ENCODE measurements around the gene CPTP. TPM values are rescaled to one million over a fixed set of nuclear protein-coding genes. Genes with fewer than 3 reads are reported as not detected.

CPTP gene
- total and polyA plus RNA-seq, 10 of the 15 experiments (the other 5 are each of a cell fraction or from before 2014, with no cell fraction given) = 0.06 to 24.3 (median 10.0) TPM

GRCh38 chr1:1335283-1335682 is 10.7 kb downstream of the CPTP start:
- intact Hi-C loops (cut with micrococcal nuclease; ENCODE audit: unreplicated experiment) = no loop called here
- Histone ChIP-seq H3K4me3 (no peak overlapping the region), H3K9ac (ENCODE audit: control insufficient read depth, insufficient read depth, low read length) (no peak overlapping the region), H3K9me3 (replicated peaks; ENCODE audit: control insufficient read depth, insufficient read depth, low read length) (no peaks in the 10 kb centered on the region), H4K20me1 (ENCODE audit: control insufficient read depth, insufficient read depth) (no peaks in the 10 kb centered on the region), H3K79me2 (ENCODE audit: control insufficient read depth, insufficient read depth, low read length) (no peaks in the 10 kb centered on the region), H2AFZ (ENCODE audit: control insufficient read depth, low read depth, low read length) (no peak overlapping the region), H3K27ac (ENCODE audit: control insufficient read depth, insufficient read depth) (no peak overlapping the region), H3K36me3 (ENCODE audit: control insufficient read depth in 2 of 2, insufficient read depth in 2 of 2, low read length in 1 of 2) (peaks cover 0 to 2% of the 10 kb centered on the region in 2 experiments; a peak in 3 of 4 replicates), H3K4me1 (ENCODE audit: control insufficient read depth, insufficient read depth, low read length) (no peaks in the 10 kb centered on the region), H3K27me3 (replicated peaks in 1 of 2; ENCODE audit: control insufficient read depth in 2 of 2, insufficient read depth in 2 of 2, low read length in 1 of 2) (no peaks in the 10 kb centered on the region), H3K4me2 (ENCODE audit: control insufficient read depth, insufficient read depth) (no peak overlapping the region)
- in situ Hi-C loops (cut with MboI) = no loop called here
- POLR2A ChIA-PET = no interaction called here
- SMC1A ChIA-PET (ENCODE audit: uncharacterized antibody, unreplicated experiment) = no interaction called here
- TSS peak; percentile 49 for BruUV-seq (replicated peaks)
- CTCF ChIA-PET = no interaction called here
- RAD21 ChIA-PET (ENCODE audit: unreplicated experiment) = no interaction called here
- DNase-seq (ENCODE audit: low read depth, low spot score) (no peak), ATAC-seq (no peak), FAIRE-seq (no peak)
- WGBS (ENCODE audit: insufficient coverage, insufficient replicate concordance, low lambda C conversion rate, missing lambda C conversion rate) = 89% methylated on average over 16 of the region's 16 CpGs
- TF ChIP-seq CBX3 (IDR thresholded peaks at IDR 0.05; ENCODE audit: borderline replicate concordance, low read depth) (no peak), BACH1 (IDR thresholded peaks at IDR 0.05; ENCODE audit: borderline replicate concordance) (no peak), BCL3 (IDR thresholded peaks at IDR 0.05; ENCODE audit: borderline replicate concordance, insufficient read depth, low read depth, low read length, poor library complexity, severe bottlenecking) (no peak), POLR2AphosphoS5 (IDR thresholded peaks at IDR 0.05; ENCODE audit: low read length) (no peak), RCOR1 (conservative IDR thresholded peaks at IDR 0.05; ENCODE audit: low read depth, low read length) (no peak), IKZF1 (conservative IDR thresholded peaks at IDR 0.05) (no peak), REST (IDR thresholded peaks at IDR 0.05; ENCODE audit: low read depth, low read length) (no peak), POU2F2 (IDR thresholded peaks at IDR 0.05; ENCODE audit: borderline replicate concordance, low read depth, low read length) (no peak), NFYA (IDR thresholded peaks at IDR 0.05; ENCODE audit: borderline replicate concordance, low read depth, low read length) (no peak), HDAC2 (IDR thresholded peaks at IDR 0.05) (no peak), CUX1 (IDR thresholded peaks at IDR 0.05; ENCODE audit: insufficient replicate concordance, low read depth, low read length) (no peak), ZNF384 (IDR thresholded peaks at IDR 0.05; ENCODE audit: borderline replicate concordance, low read depth, low read length) (no peak)

Data from GM12878 (cell line).